Bronchial epithelial cell (primary cell): Measurements from ENCODE around the gene MEOX2. TPM values are rescaled to one million over a fixed set of nuclear protein-coding genes. Genes with fewer than 3 reads are reported as not detected.

ENCODE experiments used
- DNase-seq: peaks from one replicate; pipeline ENCODE4 v3.0.0-alpha.2; 2010; ENCODE audit warnings: low read depth
- FAIRE-seq: peaks from 2 replicates; lab custom pipeline; 2011; peaks lifted over from hg19 to GRCh38; lab: Jason Lieb, UNC
- H3K27me3 ChIP-seq: 2 replicates; pipeline ENCODE4 v1.5.1; 2011; ENCODE audit warnings: low read length; ENCODE audit not compliant: control insufficient read depth, insufficient read depth
- H3K36me3 ChIP-seq: 2 replicates; pipeline ENCODE4 v1.5.1; 2011; ENCODE audit warnings: low read length; ENCODE audit not compliant: control insufficient read depth, insufficient read depth
- H3K4me3 ChIP-seq: 2 replicates; pipeline ENCODE4 v1.5.1; 2011; ENCODE audit warnings: mild to moderate bottlenecking, low read depth, low read length, control low read depth
- total RNA-seq: library from RNA; depleted of rRNA; stranded (reverse); fragments of >200 nt; gene quantifications from 2 replicates; pipeline ENCODE4 v1.2.1, GENCODE V29; 2014
- TF ChIP-seq, protein P1 (sequence below): IDR thresholded peaks from 2 replicates; pipeline ENCODE4 v1.5.1; 2011; ENCODE audit warnings: mild to moderate bottlenecking, moderate library complexity, low read length, control low read depth, inconsistent platforms; ENCODE audit not compliant: insufficient read depth, severe bottlenecking

The MEOX2 gene
- total RNA-seq, 1 donor from 2014 or later = not detected

DNA sequence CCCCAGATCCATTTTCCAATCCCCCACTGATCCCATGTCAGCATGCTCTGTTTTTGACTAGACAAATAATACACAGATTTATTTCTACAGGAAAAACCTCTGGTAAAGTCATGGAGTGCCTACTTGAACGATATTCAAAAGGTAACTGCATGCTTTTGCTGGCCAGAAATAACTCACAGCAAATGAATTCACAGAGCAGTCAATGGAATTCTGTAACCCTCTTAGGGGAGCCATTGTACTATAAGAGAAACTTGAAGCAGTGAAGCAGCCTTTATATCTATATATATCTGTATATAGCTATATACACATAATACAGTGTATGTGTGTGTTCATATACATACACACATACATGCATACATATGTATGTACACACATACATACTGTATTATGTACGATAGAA lies 29.0 kb upstream of the MEOX2 start:
- TF ChIP-seq, protein P1, sequence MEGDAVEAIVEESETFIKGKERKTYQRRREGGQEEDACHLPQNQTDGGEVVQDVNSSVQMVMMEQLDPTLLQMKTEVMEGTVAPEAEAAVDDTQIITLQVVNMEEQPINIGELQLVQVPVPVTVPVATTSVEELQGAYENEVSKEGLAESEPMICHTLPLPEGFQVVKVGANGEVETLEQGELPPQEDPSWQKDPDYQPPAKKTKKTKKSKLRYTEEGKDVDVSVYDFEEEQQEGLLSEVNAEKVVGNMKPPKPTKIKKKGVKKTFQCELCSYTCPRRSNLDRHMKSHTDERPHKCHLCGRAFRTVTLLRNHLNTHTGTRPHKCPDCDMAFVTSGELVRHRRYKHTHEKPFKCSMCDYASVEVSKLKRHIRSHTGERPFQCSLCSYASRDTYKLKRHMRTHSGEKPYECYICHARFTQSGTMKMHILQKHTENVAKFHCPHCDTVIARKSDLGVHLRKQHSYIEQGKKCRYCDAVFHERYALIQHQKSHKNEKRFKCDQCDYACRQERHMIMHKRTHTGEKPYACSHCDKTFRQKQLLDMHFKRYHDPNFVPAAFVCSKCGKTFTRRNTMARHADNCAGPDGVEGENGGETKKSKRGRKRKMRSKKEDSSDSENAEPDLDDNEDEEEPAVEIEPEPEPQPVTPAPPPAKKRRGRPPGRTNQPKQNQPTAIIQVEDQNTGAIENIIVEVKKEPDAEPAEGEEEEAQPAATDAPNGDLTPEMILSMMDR = no peak

DNA sequence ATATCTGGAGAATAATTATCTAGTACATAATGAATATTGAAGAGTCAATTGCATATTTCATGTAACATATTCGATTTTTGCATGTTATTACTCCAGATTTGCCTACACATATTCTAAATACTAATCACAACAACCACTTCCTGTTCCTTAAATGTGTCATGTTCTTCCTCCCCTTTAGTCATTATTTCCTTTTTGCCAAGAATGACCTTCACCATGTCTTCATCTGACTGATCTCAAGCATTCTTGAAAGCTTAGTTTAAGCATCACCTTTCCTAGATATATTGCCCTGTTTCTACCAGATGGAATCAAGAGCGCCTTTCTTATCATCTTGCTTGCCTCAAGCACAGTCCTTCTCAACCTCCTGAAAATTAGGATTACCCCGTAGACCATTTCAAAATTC lies 23.5 kb upstream of the MEOX2 start:
- TF ChIP-seq, protein P1 = no peak
- DNase-seq (peak; percentile 68), FAIRE-seq (no peak)
- H3K4me3 ChIP-seq = no peak overlapping the region
- H3K36me3 ChIP-seq = no peaks in the 10 kb centered on the region
- no peaks in the 10 kb centered on the region for H3K27me3 ChIP-seq

More for the DNA sequence above, 29.0 kb upstream of the MEOX2 start:
- no peak for DNase-seq
- Histone ChIP-seq H3K27me3 (no peaks in the 10 kb centered on the region), H3K4me3 (no peak overlapping the region), H3K36me3 (no peaks in the 10 kb centered on the region)
- FAIRE-seq = no peak

DNA sequence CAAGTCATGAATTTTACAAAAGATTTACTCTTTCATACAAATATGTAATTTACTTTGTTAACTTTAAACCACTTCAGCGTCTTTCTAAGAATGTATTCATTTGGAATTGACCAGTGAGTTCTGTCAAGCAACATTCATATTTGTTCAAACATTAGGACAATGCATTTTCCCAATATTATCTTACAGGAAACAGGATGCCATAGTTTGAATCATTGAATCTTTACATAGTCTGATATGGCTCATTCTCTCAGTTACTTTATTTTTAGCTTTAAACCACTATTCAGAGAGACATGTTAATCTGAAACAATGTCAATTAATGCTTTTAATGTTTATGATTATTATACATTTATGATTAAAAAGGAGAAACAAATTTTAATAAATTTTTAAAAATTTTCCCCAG lies 21.1 kb upstream of the MEOX2 start:
- TF ChIP-seq, protein P1 = no peak
- no peak overlapping the region for H3K4me3 ChIP-seq
- FAIRE-seq (no peak), DNase-seq (peak; percentile 38)
- H3K27me3 ChIP-seq = no peaks in the 10 kb centered on the region
- H3K36me3 ChIP-seq = no peaks in the 10 kb centered on the region

DNA sequence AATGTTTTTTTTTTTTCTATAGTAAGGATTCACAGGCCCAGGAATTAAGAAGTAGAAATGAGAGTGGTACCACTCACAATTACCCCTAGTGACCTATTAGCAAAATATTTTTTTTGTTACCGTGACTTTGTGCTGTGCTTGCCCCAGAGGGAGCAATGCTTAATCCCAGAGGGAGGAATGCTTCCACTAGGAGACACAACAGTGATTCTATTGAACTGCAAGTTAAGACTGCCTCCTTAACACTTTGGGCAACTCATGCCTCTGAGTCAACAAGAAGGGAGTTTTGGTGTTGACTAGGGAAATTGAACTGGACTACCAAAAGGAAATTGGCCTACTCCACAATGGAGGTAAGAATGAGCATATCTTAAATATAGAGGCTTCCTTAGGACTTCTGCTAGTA lies 17.2 kb upstream of the MEOX2 start:
- TF ChIP-seq, protein P1 = no peak
- Histone ChIP-seq H3K27me3 (no peaks in the 10 kb centered on the region), H3K4me3 (no peak overlapping the region), H3K36me3 (no peaks in the 10 kb centered on the region)
- DNase-seq (peak; percentile 22), FAIRE-seq (no peak)

DNA sequence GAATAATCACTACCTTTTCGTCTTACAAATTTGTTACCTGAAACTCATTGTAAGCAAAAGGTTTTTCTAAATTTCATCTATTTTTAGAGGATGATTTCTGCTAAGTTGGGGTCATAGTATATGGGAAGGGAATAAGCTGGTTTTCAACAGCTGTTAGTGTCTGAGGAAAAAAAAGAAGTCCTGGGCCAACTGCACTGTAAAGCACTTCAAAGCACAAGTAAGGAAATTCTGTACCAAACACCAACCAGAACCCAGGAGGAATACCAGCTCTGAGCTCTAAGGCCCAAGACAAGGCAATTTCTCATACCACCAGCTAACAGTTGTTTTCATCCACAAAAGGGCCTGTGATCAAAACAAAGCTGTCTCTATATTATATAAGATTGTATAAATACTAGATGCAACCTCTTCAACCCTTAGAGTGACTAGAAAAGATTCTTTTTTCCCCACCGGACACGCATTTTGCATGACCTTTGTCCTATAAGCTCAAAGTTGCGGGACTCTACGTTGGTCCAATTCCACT lies 6.1 kb upstream of the MEOX2 start:
- H3K4me3 ChIP-seq = no peak overlapping the region
- TF ChIP-seq, protein P1 = no peak
- H3K36me3 ChIP-seq = no peaks in the 10 kb centered on the region
- DNase-seq (no peak), FAIRE-seq (no peak)
- peaks cover 10% of the 10 kb centered on the region for H3K27me3 ChIP-seq

DNA sequence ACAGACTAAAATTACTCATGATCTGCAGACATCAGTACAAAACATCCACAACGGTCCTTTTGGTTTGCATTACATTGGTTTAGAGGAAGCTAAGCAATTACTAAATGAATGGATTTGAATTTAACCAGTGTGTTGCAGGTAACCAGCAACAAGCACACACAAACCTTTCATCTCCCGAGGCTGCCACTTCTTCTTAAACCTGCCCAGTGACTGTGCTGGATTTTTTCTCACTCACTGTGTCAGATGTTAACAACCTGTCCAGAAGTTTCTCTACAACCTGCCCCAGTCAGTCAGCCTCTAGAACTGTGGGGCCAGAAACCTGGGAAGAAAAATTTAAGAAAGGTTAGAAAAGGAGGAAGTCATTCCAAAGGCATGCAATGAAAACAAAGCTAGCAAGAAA lies 2.4 kb upstream of the MEOX2 start:
- Histone ChIP-seq H3K36me3 (no peaks in the 10 kb centered on the region), H3K4me3 (no peak overlapping the region), H3K27me3 (peaks cover 33% of the 10 kb centered on the region)
- FAIRE-seq (no peak), DNase-seq (no peak)
- TF ChIP-seq, protein P1 = no peak
